Thoracic aorta (tissue), 2 donors: ENCODE data around the gene FIP1L1. TPM values are rescaled to one million over a fixed set of nuclear protein-coding genes. Genes with fewer than 3 reads are reported as not detected.

Experiments
- ATAC-seq: fragments of 150-250 bp; one replicate; pipeline ENCODE4 v1.8.0; 2017; ENCODE audit warnings: low read depth; ENCODE audit not compliant: insufficient number of reproducible peaks, low FRiP score
- DNase-seq: peaks from one replicate; pipeline ENCODE4 v3.0.0-alpha.2; 2020; ENCODE audit warnings: low spot score
- H3K27ac ChIP-seq, 2 donors: fragments of 200-600 bp; sonication (generic); 1 replicate in 1 of 2; 2 replicates in 1 of 2; pipeline ENCODE4 v1.5.1; 2016; ENCODE audit warnings: mild to moderate bottlenecking in 2 of 2, moderate library complexity in 2 of 2
- H3K27me3 ChIP-seq: fragments of 200-600 bp; sonication (generic); replicated peaks from 2 replicates; pipeline ENCODE4 v1.6.0; 2016; ENCODE audit warnings: mild to moderate bottlenecking; ENCODE audit not compliant: insufficient read depth
- H3K36me3 ChIP-seq: fragments of 200-600 bp; sonication (generic); one replicate; pipeline ENCODE4 v1.5.1; 2016
- H3K4me1 ChIP-seq, 2 donors: fragments of 200-600 bp; sonication (generic); 1 replicate in 1 of 2; 2 replicates in 1 of 2; pipeline versions ENCODE4 v1.5.1 to v1.6.0; 2016; ENCODE audit warnings: low read depth in 2 of 2, mild to moderate bottlenecking in 1 of 2; ENCODE audit not compliant: control insufficient read depth in 1 of 2
- H3K4me3 ChIP-seq: fragments of 200-600 bp; sonication (generic); 2 replicates; pipeline ENCODE4 v1.5.1; 2016; ENCODE audit warnings: mild to moderate bottlenecking
- H3K9me3 ChIP-seq: fragments of 200-600 bp; sonication (generic); 2 replicates; pipeline ENCODE4 v1.5.1; 2016
- total RNA-seq, 2 donors: library from RNA; depleted of rRNA; stranded (reverse); fragments of >200 nt; gene quantifications; one replicate each; pipeline versions ENCODE4 v1.1.0 to v1.2.3, GENCODE V29; 2016
- TF ChIP-seq, protein P1 (sequence below): fragments of 200-600 bp; sonication (generic); IDR thresholded peaks from one replicate; pipeline ENCODE4 v1.5.1; 2019; ENCODE audit warnings: antibody characterized with exemption

FIP1L1 gene
- total RNA-seq, 2 donors from 2014 or later = 29.5 to 57.9 TPM

DNA sequence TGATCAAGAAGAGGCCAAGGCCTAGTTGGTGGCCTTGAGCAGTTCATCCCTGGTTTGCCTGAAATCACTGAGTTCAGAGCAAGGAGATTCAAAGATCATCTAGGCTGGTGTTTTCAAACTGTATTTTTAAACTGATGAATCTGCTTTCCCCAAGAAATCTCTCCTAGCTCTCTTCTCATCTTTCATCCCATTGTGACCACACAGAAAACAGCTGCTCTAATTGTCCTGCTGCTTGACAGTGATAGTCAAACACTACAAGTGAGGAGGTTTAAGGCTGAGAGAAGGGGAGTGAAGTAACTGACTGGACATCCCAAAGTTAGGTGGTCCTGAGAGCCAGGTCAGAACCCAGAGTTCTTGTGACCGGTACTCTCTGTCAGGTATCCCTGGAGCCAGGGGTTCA lies 122.3 kb downstream of the FIP1L1 start:
- Histone ChIP-seq H3K4me1 (peaks cover 5 to 17% of the 10 kb centered on the region in 2 donors), H3K27me3 (no peaks in the 10 kb centered on the region)

DNA sequence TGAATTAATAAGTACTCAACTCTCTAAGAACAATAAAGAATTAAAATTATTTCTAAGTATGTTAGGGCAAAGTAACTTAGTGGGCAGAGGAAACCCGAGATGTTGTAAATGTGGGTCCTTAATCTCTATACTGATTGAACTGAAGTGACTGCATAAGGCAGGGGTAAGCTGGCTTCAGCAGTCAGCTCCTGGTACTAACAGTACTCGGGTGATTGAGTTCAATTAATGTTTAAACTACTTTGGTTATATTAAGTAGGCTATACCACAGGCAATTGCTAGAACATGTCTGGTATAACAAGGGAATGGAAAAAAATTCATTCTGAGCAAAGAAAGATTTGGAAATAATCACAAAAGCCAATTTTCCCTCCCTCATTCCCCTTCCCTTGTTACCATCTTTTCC lies 123.1 kb downstream of the FIP1L1 start:
- TF ChIP-seq, protein P1, sequence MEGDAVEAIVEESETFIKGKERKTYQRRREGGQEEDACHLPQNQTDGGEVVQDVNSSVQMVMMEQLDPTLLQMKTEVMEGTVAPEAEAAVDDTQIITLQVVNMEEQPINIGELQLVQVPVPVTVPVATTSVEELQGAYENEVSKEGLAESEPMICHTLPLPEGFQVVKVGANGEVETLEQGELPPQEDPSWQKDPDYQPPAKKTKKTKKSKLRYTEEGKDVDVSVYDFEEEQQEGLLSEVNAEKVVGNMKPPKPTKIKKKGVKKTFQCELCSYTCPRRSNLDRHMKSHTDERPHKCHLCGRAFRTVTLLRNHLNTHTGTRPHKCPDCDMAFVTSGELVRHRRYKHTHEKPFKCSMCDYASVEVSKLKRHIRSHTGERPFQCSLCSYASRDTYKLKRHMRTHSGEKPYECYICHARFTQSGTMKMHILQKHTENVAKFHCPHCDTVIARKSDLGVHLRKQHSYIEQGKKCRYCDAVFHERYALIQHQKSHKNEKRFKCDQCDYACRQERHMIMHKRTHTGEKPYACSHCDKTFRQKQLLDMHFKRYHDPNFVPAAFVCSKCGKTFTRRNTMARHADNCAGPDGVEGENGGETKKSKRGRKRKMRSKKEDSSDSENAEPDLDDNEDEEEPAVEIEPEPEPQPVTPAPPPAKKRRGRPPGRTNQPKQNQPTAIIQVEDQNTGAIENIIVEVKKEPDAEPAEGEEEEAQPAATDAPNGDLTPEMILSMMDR = no peak
- Histone ChIP-seq H3K36me3 (no peaks in the 10 kb centered on the region), H3K27ac (no peak overlapping the region), H3K4me1 (peaks cover 5 to 17% of the 10 kb centered on the region in 2 donors), H3K9me3 (no peaks in the 10 kb centered on the region), H3K4me3 (no peak overlapping the region), H3K27me3 (no peaks in the 10 kb centered on the region)
- ATAC-seq (no peak), DNase-seq (no peak)

More for the DNA sequence above, 122.3 kb downstream of the FIP1L1 start:
- ATAC-seq (no peak), DNase-seq (no peak)
- no peak overlapping the region for H3K4me3 ChIP-seq
- no peak overlapping the region for H3K27ac ChIP-seq
- no peaks in the 10 kb centered on the region for H3K36me3 ChIP-seq
- H3K9me3 ChIP-seq = no peaks in the 10 kb centered on the region
- TF ChIP-seq, protein P1 = no peak

DNA sequence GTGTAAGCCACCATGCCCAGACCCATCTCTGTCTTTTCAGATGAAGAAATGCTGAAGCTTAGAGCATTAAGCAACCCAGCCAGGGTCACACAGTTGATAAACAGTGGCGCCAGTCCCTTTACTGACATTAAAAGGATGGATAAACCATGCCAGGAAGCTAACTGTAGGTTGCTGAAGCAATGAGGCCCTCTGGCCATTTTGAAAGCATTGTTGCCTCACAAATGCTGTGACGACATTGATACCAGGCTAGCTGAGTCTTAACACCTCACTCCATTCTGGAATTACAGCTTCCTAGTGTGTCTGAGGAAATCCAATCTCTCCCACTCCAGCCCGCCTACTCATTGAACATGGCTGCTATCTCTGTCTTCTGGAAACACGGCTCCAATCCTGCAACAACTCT lies 124.1 kb downstream of the FIP1L1 start:
- DNase-seq (no peak), ATAC-seq (no peak)
- no peak overlapping the region for H3K4me3 ChIP-seq
- H3K27ac ChIP-seq = no peak overlapping the region
- H3K9me3 ChIP-seq = no peaks in the 10 kb centered on the region
- H3K27me3 ChIP-seq = no peaks in the 10 kb centered on the region
- TF ChIP-seq, protein P1 = no peak
- peaks cover 5 to 17% of the 10 kb centered on the region in 2 donors for H3K4me1 ChIP-seq
- no peaks in the 10 kb centered on the region for H3K36me3 ChIP-seq

DNA sequence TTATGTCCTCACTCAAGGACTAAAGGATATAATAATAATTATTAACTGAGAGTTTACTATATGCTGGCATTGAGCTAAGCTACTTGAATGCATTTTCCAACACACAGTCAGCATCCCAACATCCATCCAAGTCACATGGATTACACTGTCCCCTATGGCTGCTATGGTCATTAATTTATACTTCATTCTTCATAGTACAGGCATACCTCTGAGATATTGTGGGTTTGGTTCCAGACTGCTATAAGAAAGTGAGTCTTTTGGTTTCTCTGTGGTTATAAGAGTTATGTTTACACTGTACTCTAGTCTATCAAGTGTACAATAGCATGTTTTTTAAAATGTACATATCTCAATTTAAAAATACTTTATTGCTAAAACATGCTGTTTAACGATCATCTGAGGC lies 124.7 kb downstream of the FIP1L1 start:
- ATAC-seq = no peak
- H3K4me3 ChIP-seq = no peak overlapping the region

DNA sequence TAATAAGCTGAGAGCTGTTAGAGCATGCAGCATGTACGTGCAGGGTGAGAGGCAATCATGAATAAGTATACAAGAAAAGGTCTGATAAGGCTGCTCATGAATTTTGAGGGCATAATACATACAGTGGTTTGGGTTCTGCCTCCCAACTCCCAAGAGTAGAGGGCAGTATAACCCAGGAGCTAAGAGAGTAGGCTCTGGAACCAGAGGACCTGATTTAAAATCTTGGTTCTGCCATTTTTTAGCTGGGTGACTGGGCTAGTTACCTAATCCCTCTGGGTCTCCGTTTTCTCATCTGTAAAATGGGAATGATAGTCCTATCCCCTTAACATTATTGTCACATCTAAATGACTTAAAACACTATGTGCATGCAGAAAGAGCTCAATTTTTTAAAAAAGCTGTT lies 128.5 kb downstream of the FIP1L1 start:
- TF ChIP-seq, protein P1 = no peak
- Histone ChIP-seq H3K4me3 (no peak overlapping the region), H3K4me1 (peaks cover 16 to 34% of the 10 kb centered on the region in 2 donors), H3K36me3 (no peaks in the 10 kb centered on the region), H3K27ac (no peak overlapping the region), H3K9me3 (no peaks in the 10 kb centered on the region), H3K27me3 (no peaks in the 10 kb centered on the region)
- no peak for DNase-seq
- ATAC-seq = no peak

More for the DNA sequence above, 124.7 kb downstream of the FIP1L1 start:
- no peaks in the 10 kb centered on the region for H3K36me3 ChIP-seq
- H3K4me1 ChIP-seq = peaks cover 7 to 19% of the 10 kb centered on the region in 2 donors
- TF ChIP-seq, protein P1 = no peak
- no peak for DNase-seq
- no peaks in the 10 kb centered on the region for H3K27me3 ChIP-seq
- no peak overlapping the region for H3K27ac ChIP-seq
- H3K9me3 ChIP-seq = no peaks in the 10 kb centered on the region
